KG1 (cell line): ENCODE data around the gene HOXA10.

ENCODE experiments used
- DNase-seq: peaks from one replicate; lab custom pipeline; 2025; lab: John Stamatoyannopoulos, UW

Gene HOXA10

GRCh38 chr7:27203365-27203953, 29.3 kb upstream of the HOXA10 start:
- DNase-seq = no peak

DNA sequence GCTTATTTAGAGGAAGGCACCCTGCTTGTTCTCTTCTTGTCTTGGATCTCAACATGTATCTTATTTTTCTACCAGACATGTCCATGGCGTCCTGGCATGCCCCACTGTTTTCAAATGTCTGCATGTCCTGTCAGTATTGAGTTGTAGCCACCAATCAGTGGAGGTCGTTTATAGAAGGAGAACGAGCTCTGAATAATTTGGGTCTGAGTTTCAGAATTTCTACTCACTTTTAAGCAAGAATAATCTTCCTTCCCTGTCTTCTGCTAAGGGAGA, 28.7 kb upstream of the HOXA10 start:
- DNase-seq = no peak

GRCh38 chr7:27202018-27202861, 28.1 kb upstream of the HOXA10 start:
- DNase-seq = no peak

DNA sequence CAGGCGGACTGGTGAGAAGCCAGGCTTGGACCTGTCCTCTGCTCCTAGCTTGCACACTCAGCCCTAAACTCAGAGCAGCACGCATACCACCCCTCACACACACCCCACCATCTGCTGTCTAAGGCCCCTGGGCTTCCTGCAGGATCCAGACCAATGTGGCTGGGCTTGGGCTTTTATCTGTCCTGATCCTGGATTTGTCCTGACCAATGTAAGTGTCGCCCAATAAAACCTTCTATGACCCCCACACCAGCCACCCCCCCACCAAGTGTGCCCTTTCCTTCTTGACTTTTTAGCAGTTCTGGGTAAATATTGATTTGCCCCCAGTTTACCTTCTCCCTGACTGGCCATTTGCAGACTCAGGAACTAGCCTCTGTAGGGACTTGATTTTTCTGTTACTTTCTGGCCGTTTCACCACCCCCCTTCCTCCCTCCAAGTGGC, 27.5 kb upstream of the HOXA10 start:
- no peak for DNase-seq

- no peak for DNase-seq
These were observed 26.9 kb upstream of the HOXA10 start for GRCh38 chr7:27200761-27201579.

DNA sequence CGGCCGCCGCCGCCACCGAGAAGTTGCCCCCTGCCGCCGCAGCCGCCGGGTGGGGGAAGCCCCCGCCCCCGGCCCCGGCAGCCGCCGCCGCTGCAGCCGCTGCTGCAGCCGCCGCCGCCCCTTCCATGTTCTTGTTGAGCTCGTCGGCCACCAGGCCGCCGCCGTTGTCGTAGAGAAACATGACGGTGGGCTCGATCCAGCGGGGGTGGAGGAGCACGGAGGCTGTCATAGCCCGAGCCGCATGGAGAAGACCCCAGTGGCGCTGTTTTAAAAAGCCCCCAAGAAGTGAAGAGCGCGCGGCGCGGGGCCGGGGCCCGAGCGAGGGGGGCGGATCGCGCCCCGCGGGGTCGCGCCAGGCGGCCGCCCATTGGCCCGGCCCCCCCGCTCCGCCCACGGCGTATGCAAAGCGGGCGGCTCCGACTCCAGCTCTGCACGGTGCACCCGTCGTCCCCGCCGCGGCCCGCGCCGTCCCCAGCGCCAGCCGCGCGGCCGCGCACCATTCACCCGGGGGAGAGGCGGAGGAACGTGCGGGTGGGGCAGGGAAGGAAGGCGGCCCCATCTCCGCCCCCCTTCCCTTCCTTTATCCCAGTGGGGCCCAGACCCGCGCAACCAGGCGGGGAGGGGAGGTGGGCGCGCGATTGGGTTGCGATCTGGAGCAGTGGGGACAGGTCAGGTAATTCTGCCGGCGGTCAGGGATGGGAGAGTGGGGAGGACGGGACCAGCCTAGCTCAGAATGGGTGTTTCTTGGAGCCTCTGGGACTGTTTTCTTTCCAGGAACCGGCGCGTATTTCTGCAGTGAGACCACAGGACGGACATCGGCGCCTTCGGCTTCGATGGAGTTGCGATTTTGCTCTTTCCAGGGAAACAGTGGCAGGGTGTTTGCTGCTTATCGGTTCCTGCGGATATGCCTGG, 26.0 kb upstream of the HOXA10 start, which contains the start of gene HOXA13:
Gene HOXA13 (minus strand): TSS at position 243 of the 912 bp plus-strand sequence. CDS start 14 bp downstream, at position 229.
- no peak for DNase-seq

- DNase-seq = no peak
These were observed 25.0 kb upstream of the HOXA10 start for GRCh38 chr7:27198871-27199801.

- DNase-seq = no peak
These were observed 24.2 kb upstream of the HOXA10 start for GRCh38 chr7:27198138-27198841.

DNA sequence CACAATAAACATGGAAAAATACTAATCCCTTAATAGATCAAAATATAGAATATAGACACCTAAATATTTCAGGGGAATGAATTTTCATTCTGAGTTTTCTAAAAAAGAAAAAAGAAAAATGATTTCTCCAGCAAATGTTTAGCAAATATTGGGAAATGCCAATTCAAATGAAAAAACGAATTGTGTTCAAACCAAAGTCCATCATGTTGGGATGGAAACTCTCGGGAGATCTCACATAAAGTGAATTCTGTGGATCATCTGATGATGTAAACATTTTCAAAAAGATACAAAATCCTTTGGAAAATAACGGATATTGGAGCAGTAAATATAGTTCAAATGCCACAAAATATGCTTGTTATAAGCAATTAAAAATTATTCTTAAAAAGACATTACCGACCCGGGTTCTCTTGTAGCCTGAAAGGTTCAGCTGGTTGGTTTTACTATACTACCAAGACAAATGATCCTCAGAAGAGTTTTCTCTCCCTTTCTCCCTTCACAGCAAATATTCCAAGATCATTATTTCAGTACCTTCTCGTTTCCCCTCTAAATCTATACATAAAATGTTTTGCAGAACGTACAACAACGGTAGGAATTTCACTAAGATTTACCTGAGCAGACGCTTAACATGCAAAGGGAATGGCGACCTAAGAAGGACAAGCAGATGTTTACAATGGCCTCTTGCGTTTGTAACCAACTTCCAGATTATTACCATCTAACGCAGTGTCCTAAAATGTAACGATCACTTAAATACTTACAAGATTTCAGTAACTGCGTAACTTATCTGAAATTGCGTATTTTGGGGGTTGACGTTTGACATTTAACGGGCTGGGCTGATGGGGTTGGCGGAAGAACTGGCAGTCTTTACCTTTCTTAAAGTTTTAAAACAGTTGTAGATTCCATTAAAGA, 23.3 kb upstream of the HOXA10 start:
- DNase-seq = no peak

GRCh38 chr7:27196287-27196767, 22.2 kb upstream of the HOXA10 start:
- peak; percentile 80 for DNase-seq

- DNase-seq = no peak
These were observed 20.7 kb upstream of the HOXA10 start for GRCh38 chr7:27194686-27195379.

DNA sequence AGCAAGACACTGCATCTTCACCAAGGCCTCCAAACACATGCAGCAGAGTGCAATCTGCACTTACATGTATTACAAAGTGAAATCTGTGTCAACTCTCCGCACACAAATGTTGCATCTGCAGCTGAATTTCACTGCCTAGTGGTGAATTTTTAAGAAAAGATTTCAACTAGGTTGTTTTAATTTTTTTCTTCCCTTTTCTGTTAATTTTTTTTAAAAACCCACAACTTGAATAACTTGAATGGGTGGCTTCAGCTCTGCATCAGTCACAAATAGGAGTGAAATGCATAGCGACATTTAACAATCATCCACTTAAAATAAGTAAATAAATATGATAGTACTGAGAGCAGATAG, 19.9 kb upstream of the HOXA10 start:
- DNase-seq = no peak

DNA sequence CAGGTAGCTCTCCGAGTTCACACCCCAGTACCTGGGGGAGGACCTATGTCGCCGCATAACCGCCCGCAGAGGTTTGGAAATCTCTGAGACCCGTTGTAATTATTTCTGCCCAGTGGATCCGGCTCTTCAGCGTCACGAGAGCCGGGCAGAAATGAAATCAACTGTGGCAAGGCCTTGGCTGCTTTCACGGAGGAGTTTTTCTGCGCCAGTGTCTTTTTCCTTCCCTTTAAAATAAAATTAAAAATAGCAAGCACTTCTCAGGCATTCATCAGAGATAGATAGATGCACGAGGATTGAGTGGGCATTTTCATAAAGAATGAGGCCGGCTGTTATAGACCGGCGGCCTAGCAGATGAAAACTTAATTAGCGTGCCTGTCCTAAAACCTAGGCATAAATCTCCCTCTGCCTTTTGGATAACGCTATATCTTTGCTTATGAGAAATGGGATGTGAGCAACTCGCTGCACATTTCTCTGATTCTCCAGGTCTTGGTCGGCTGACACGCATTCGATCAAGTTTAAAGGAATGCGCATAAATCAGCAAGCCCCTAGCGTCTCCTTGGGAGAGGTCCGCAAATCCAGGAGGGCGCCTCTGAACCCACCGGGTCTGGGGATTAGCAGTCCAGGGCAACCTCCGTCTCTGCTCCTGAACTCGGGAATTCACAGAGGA, 19.3 kb upstream of the HOXA10 start:
- no peak for DNase-seq

DNA sequence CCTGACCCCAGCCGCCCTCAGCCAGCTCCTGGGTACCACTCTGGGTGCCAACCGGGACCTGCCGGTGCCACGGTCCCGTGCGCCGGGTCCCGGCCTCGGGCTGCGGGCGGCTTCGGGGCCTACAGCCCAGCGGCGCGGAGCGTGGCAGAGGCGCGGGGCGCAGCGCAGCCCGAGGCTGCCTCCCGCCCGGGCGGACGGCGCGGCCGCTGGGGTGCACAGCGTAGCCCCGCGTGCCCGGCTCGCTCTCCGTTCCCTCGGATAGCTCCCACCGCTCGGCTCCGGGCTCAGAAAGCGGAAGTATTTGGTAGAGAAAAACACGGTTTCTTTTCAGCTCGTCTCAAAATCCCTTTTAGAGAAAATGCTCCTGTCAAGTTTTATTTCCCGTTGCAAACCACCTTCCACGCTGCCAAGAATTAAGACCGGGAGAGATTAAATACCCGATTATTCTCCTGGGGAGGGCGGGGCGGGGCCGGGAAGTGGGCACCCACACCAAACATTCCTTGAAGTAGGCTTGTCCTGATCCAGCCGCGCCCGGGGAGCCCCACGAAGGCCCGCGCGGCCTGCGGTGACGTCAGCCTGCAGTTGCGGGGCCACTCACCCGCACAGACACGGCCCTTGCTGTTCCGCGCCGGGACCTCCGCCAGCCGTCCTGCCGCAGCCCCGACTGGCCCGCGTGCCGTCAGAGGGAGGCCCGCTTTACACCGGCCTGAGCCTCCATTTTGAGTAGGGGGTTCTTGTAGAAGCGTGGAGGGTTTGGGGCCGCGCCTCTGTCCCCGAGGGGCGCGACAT, 18.6 kb upstream of the HOXA10 start:
- no peak for DNase-seq

DNA sequence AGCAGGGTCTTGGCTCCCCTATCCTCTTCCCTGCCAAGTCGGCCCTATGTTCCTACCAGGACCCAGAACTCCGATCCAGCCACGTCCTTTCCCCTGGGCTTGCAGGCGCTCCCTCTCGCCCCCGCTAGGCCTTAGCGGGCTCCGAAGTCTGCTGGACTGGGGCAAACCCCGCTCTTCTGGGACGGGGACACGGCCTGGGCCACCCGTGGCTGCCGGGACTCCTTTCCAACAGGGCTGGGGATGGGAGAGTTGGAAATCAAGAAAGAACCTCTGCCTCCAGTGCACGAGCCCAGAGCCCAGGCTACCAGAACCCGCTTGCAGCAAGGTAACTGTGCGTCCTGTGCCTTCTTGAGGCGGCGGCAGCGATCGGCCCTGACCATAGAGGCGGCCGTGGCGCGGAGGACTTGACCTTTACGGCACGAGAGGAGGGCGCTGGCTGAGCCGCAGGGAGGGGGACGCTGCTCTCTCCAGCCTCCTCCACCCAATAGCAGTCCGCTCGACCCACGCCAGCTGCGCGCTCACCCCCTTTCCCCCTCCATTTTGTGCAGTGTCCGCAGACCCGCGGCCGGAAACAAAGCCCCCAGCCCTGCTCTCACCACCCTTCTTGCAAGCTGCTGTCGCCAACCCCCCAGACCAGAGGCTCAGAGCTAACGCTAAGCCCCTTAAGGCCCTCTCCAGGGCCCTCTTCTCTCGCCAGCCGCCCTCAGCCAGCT, 17.9 kb upstream of the HOXA10 start:
- DNase-seq = no peak

- DNase-seq = no peak
These were observed 17.1 kb upstream of the HOXA10 start for GRCh38 chr7:27191161-27191731.
